Kidney (tissue), 14 donors: ENCODE measurements around the gene HMGN2. TPM values are rescaled to one million over a fixed set of nuclear protein-coding genes. Genes with fewer than 3 reads are reported as not detected.

ENCODE experiments used
- DNase-seq, 5 donors: peaks; one replicate each; pipeline ENCODE4 v3.0.0-alpha.2; 2013 to 2020
- FAIRE-seq: peaks from 2 replicates; lab custom pipeline; 2012; peaks lifted over from hg19 to GRCh38; lab: Jason Lieb, UNC
- H3K27ac ChIP-seq, 2 donors: one replicate each; pipeline ENCODE4 v1.7.0; 2013; ENCODE audit warnings: low read depth in 2 of 2, low read length in 2 of 2, inconsistent platforms in 1 of 2
- H3K27me3 ChIP-seq: one replicate; pipeline ENCODE4 v1.7.1; 2013; ENCODE audit warnings: low read length, inconsistent platforms; ENCODE audit not compliant: control insufficient read depth, insufficient read depth
- H3K36me3 ChIP-seq, 3 donors: one replicate each; pipeline versions ENCODE4 v1.7.0 to v1.7.1; 2013; ENCODE audit warnings: low read length in 3 of 3, control low read depth in 1 of 3, inconsistent platforms in 1 of 3; ENCODE audit not compliant: insufficient read depth in 3 of 3, control insufficient read depth in 2 of 3
- H3K4me1 ChIP-seq, 3 donors: one replicate each; pipeline versions ENCODE4 v1.7.0 to v1.7.1; 2013; ENCODE audit warnings: low read length in 3 of 3, inconsistent platforms in 1 of 3, low read depth in 1 of 3; ENCODE audit not compliant: control insufficient read depth in 2 of 3, insufficient read depth in 2 of 3
- H3K4me3 ChIP-seq, 3 donors: one replicate each; pipeline versions ENCODE4 v1.7.0 to v1.8.1; 2013; ENCODE audit warnings: low read length in 3 of 3, control low read depth in 1 of 3, inconsistent platforms in 1 of 3
- H3K9ac ChIP-seq, 3 donors: one replicate each; pipeline versions ENCODE4 v1.7.0 to v1.7.1; 2013; ENCODE audit warnings: low read length in 3 of 3, control low read depth in 1 of 3, inconsistent platforms in 1 of 3
- H3K9me3 ChIP-seq, 3 donors: one replicate each; pipeline versions ENCODE4 v1.7.0 to v1.7.1; 2013; ENCODE audit warnings: low read length in 3 of 3, control low read depth in 1 of 3, inconsistent platforms in 1 of 3; ENCODE audit not compliant: control insufficient read depth in 2 of 3, insufficient read depth in 1 of 3
- intact Hi-C: fragments of 100-400 bp; cut with DNase I; formaldehyde crosslinking; loops from one replicate; pipeline ENCODE4 v1.11.1; 2022
- polyA plus RNA-seq: library from polyadenylated mRNA; stranded (reverse); fragments of 350-450 nt; fragmentation: Illumina TruSeq; extraction: RNeasy Lipid Tissue Mini Kit (QIAGEN cat#74804); gene quantifications from one replicate; pipeline ENCODE4 v1.2.3, GENCODE V29; 2014; ENCODE audit warnings: low read depth, low replicate concordance; ENCODE audit not compliant: insufficient read depth
- total RNA-seq: library from RNA; stranded (reverse); fragmentation: NEBNext Ultra II Directional; extraction: Animal tissue kit (Norgen Biotek cat#: 25700); gene quantifications from one replicate; pipeline ENCODE4 v1.2.1, GENCODE V29; 2021
- TF ChIP-seq, protein P1 (sequence below): IDR thresholded peaks from 3 replicates; pipeline ENCODE4 v1.5.1; 2012; ENCODE audit warnings: mild to moderate bottlenecking, moderate library complexity, borderline replicate concordance; ENCODE audit not compliant: insufficient read depth; ENCODE audit errors: extremely low read depth
- donor health status: control.
- donor health status: control.
- donor health status: control.
- donor health status: control.
- donor health status: control.
- donor health status: DM: yes; HTN: yes; CAD: no.
- donor health status: Normal renal cell carcinoma (clear cell type).

HMGN2 gene
- total and polyA plus RNA-seq, 2 donors from 2014 or later: 362 to 413 TPM

GRCh38 chr1:26438041-26438440 is 34.2 kb upstream of the HMGN2 start:
- no peak overlapping the region for H3K9ac ChIP-seq
- no peak overlapping the region for H3K4me3 ChIP-seq
- no peaks in the 10 kb centered on the region for H3K4me1 ChIP-seq
- FAIRE-seq (no peak), DNase-seq (no peak)
- no peaks in the 10 kb centered on the region for H3K27me3 ChIP-seq
- TF ChIP-seq, protein P1, sequence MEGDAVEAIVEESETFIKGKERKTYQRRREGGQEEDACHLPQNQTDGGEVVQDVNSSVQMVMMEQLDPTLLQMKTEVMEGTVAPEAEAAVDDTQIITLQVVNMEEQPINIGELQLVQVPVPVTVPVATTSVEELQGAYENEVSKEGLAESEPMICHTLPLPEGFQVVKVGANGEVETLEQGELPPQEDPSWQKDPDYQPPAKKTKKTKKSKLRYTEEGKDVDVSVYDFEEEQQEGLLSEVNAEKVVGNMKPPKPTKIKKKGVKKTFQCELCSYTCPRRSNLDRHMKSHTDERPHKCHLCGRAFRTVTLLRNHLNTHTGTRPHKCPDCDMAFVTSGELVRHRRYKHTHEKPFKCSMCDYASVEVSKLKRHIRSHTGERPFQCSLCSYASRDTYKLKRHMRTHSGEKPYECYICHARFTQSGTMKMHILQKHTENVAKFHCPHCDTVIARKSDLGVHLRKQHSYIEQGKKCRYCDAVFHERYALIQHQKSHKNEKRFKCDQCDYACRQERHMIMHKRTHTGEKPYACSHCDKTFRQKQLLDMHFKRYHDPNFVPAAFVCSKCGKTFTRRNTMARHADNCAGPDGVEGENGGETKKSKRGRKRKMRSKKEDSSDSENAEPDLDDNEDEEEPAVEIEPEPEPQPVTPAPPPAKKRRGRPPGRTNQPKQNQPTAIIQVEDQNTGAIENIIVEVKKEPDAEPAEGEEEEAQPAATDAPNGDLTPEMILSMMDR: no peak
- H3K9me3 ChIP-seq: no peaks in the 10 kb centered on the region
- peaks cover 8 to 41% (median 25%) of the 10 kb centered on the region in 3 donors for H3K36me3 ChIP-seq
- H3K27ac ChIP-seq: no peak overlapping the region
- intact Hi-C loops: no loop called here

DNA sequence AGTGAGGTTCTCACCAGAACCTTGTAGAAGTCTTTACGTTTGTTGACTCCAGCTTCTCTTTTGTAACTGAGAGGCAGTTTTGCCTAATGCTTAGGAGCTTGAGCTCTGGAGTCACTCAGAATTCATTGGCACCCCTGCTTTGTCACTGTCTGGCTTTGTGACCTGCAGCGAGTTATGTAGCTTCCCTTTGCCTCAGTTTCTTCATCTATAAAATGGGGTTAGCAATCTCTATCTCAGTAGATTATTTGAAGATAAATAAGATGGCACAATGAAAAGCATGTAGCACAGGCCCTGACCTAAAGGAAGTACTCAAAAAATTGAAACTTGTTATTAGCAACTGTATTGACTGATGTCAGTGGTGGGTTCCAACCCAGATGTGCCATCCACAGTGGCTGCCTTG is 32.0 kb upstream of the HMGN2 start:
- FAIRE-seq (no peak), DNase-seq (no peak)
- Histone ChIP-seq H3K9ac (no peak overlapping the region), H3K27ac (no peak overlapping the region), H3K4me3 (no peak overlapping the region), H3K36me3 (peaks cover 10 to 56% (median 40%) of the 10 kb centered on the region in 3 donors), H3K9me3 (no peaks in the 10 kb centered on the region), H3K4me1 (no peaks in the 10 kb centered on the region), H3K27me3 (no peaks in the 10 kb centered on the region)
- TF ChIP-seq, protein P1: no peak
- intact Hi-C loops: no loop called here

- no peak overlapping the region for H3K9ac ChIP-seq
- no peak for DNase-seq
- no peaks in the 10 kb centered on the region for H3K9me3 ChIP-seq
- intact Hi-C loops: no loop called here
- TF ChIP-seq, protein P1: no peak
- H3K4me1 ChIP-seq: no peaks in the 10 kb centered on the region
- no peaks in the 10 kb centered on the region for H3K27me3 ChIP-seq
- H3K4me3 ChIP-seq: no peak overlapping the region
- H3K36me3 ChIP-seq: peaks cover 3 to 26% (median 14%) of the 10 kb centered on the region in 3 donors
- no peak for FAIRE-seq
- no peak overlapping the region for H3K27ac ChIP-seq
Observed at GRCh38 chr1:26449868-26450267, 22.4 kb upstream of the HMGN2 start.

DNA sequence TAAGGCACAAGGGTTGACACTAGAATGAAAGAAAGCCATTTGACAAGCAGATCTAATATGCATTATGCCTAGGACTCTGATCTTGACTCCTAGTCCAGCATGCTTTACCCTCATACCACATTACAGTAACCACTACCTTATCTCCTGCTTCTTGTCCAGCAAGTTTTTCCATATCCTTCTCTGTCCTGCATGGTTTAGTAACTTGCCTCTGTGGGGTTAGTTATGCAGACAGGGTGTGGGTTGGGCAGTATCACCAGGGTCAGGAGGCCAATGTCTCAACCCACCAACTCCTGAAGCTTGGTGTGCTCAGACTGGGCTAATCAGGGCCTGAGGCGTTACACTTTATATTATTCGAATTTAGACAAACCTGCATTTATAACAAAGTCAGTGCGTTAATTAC is 21.3 kb upstream of the HMGN2 start:
- no peaks in the 10 kb centered on the region for H3K27me3 ChIP-seq
- H3K4me3 ChIP-seq: no peak overlapping the region
- TF ChIP-seq, protein P1: no peak
- H3K4me1 ChIP-seq: no peaks in the 10 kb centered on the region
- H3K36me3 ChIP-seq: peaks cover 3 to 25% (median 11%) of the 10 kb centered on the region in 3 donors
- intact Hi-C loops: no loop called here
- no peak overlapping the region for H3K27ac ChIP-seq
- DNase-seq (no peak), FAIRE-seq (no peak)
- H3K9me3 ChIP-seq: no peaks in the 10 kb centered on the region
- H3K9ac ChIP-seq: no peak overlapping the region
